ENCODE measurements around the gene KIR2DL3.
"Not testable (repeated sequence)": the region's sequence is repeated elsewhere in the genome, so short reads cannot be mapped to it uniquely, and the experiment has no call there.

KIR2DL3 gene

GRCh38 chr19:54741950-54742349, 3.6 kb downstream of the KIR2DL3 start:
- DNase-seq, ATAC-seq: not testable (repeated sequence)

GRCh38 chr19:54744080-54744479, 5.8 kb downstream of the KIR2DL3 start:
- DNase-seq, ATAC-seq: not testable (repeated sequence)

- not testable (repeated sequence) for ATAC-seq, DNase-seq
Measured at GRCh38 chr19:54747614-54748322, 9.5 kb downstream of the KIR2DL3 start.

GRCh38 chr19:54750276-54750675, 12.0 kb downstream of the KIR2DL3 start:
- not testable (repeated sequence) for DNase-seq

GRCh38 chr19:54756204-54757110, 18.1 kb downstream of the KIR2DL3 start:
- ATAC-seq, DNase-seq: not testable (repeated sequence)

More at GRCh38 chr19:54750276-54750675, 12.0 kb downstream of the KIR2DL3 start:
- ATAC-seq, result not testable (repeated sequence)

- not testable (repeated sequence) for DNase-seq, ATAC-seq
Measured at GRCh38 chr19:54758577-54758976, 20.3 kb downstream of the KIR2DL3 start.

- not testable (repeated sequence) for DNase-seq, ATAC-seq
Measured at GRCh38 chr19:54764219-54764618, 25.9 kb downstream of the KIR2DL3 start.

GRCh38 chr19:54766464-54766863, 28.2 kb downstream of the KIR2DL3 start:
- DNase-seq, ATAC-seq: not testable (repeated sequence)

- not testable (repeated sequence) for ATAC-seq, DNase-seq
Measured at GRCh38 chr19:54769646-54770045, 31.3 kb downstream of the KIR2DL3 start, which contains the start of gene KIR2DL1. KIR2DL1 (plus strand) TSS chr19:54769793; CDS start chr19:54769851, 58 bp downstream.

GRCh38 chr19:54770511-54770910, 32.2 kb downstream of the KIR2DL3 start:
- not testable (repeated sequence) for DNase-seq, ATAC-seq

GRCh38 chr19:54771018-54771960, 33.0 kb downstream of the KIR2DL3 start:
- peak; percentile 55 for ATAC-seq
- DNase-seq, result not testable (repeated sequence)

- not testable (repeated sequence) for ATAC-seq, DNase-seq
Measured at GRCh38 chr19:54772666-54773065, 34.4 kb downstream of the KIR2DL3 start.

GRCh38 chr19:54775095-54775815, 36.9 kb downstream of the KIR2DL3 start:
- peak; percentile 19 for ATAC-seq
- not testable (repeated sequence) for DNase-seq

GRCh38 chr19:54775830-54776229, 37.5 kb downstream of the KIR2DL3 start:
- not testable (repeated sequence) for ATAC-seq, DNase-seq

GRCh38 chr19:54777851-54778250, 39.5 kb downstream of the KIR2DL3 start:
- not testable (repeated sequence) for ATAC-seq, DNase-seq

- DNase-seq, ATAC-seq: not testable (repeated sequence)
Measured at GRCh38 chr19:54778896-54779295, 40.6 kb downstream of the KIR2DL3 start.

GRCh38 chr19:54782916-54783315, 44.6 kb downstream of the KIR2DL3 start:
- not testable (repeated sequence) for DNase-seq, ATAC-seq

GRCh38 chr19:54786091-54786723, 47.9 kb downstream of the KIR2DL3 start:
- not testable (repeated sequence) for ATAC-seq, DNase-seq

- not testable (repeated sequence) for DNase-seq, ATAC-seq
Measured at GRCh38 chr19:54788154-54788553, 49.8 kb downstream of the KIR2DL3 start.

- ATAC-seq, result no peak
- no peak for DNase-seq
Measured at GRCh38 chr19:54790711-54791110, 52.4 kb downstream of the KIR2DL3 start.

Measured in stimulated activated naive CD8-positive, alpha-beta T cell treated with anti-CD3 and anti-CD28 coated beads, Interleukin-15, Interleukin-2, amounts not matched to agents 100 U/mL and 50 U/mL, for 24 hours (primary cell).